Measurements from ENCODE around the gene TBC1D23. TPM values are rescaled to one million over a fixed set of nuclear protein-coding genes. Genes with fewer than 3 reads are reported as not detected.

TBC1D23 gene
- total RNA-seq (ENCODE audit: unreplicated experiment): 33.2 TPM
- long read RNA-seq, transcript TBC1D23-202 (19 exons, 3,677 nt): major isoform, 5 of 11 reads
- long read RNA-seq, partial matches to known transcripts: 0 of 11 reads
- long read RNA-seq, other reads (novel, unspliced or antisense): 6 of 11 reads

GRCh38 chr3:100260685-100261484, at the start of gene TBC1D23:
TSS of gene TBC1D23 (plus strand) at chr3:100260992. CDS start at chr3:100261019, 27 bp downstream.
- peak within 1 kb of the TSS; percentile 97 for H3K27ac Mint-ChIP-seq (ENCODE audit: unreplicated experiment)
- peak within 1 kb of the TSS; percentile 99 for H3K4me3 Mint-ChIP-seq (ENCODE audit: unreplicated experiment)
- peaks cover 3% of the 10 kb centered on the region for H3K9me3 Mint-ChIP-seq (ENCODE audit: unreplicated experiment)
- no peak for TF ChIP-seq CTCF (IDR thresholded peaks at IDR 0.05; ENCODE audit: partially characterized antibody, unreplicated experiment)
- peak; percentile 98 for DNase-seq
- peaks cover 3% of the 10 kb centered on the region for H3K27me3 Mint-ChIP-seq (ENCODE audit: unreplicated experiment)
- H3K36me3 Mint-ChIP-seq (ENCODE audit: unreplicated experiment): no peaks in the 10 kb centered on the region
- peaks cover 29% of the 10 kb centered on the region for H3K4me1 Mint-ChIP-seq (ENCODE audit: low read depth, unreplicated experiment)

GRCh38 chr3:100213891-100214573, 46.8 kb upstream of the TBC1D23 start:
- H3K36me3 Mint-ChIP-seq (ENCODE audit: unreplicated experiment): peaks cover 5% of the 10 kb centered on the region
- H3K27me3 Mint-ChIP-seq (ENCODE audit: unreplicated experiment): no peaks in the 10 kb centered on the region
- no peak for DNase-seq
- no peak overlapping the region for H3K27ac Mint-ChIP-seq (ENCODE audit: unreplicated experiment)
- H3K4me3 Mint-ChIP-seq (ENCODE audit: unreplicated experiment): no peak overlapping the region
- no peaks in the 10 kb centered on the region for H3K4me1 Mint-ChIP-seq (ENCODE audit: low read depth, unreplicated experiment)
- no peak for TF ChIP-seq CTCF (IDR thresholded peaks at IDR 0.05; ENCODE audit: partially characterized antibody, unreplicated experiment)
- no peaks in the 10 kb centered on the region for H3K9me3 Mint-ChIP-seq (ENCODE audit: unreplicated experiment)

- H3K4me3 Mint-ChIP-seq (ENCODE audit: unreplicated experiment): no peak overlapping the region
- peaks cover 9% of the 10 kb centered on the region for H3K36me3 Mint-ChIP-seq (ENCODE audit: unreplicated experiment)
- no peaks in the 10 kb centered on the region for H3K4me1 Mint-ChIP-seq (ENCODE audit: low read depth, unreplicated experiment)
- no peak overlapping the region for H3K27ac Mint-ChIP-seq (ENCODE audit: unreplicated experiment)
- no peaks in the 10 kb centered on the region for H3K27me3 Mint-ChIP-seq (ENCODE audit: unreplicated experiment)
- H3K9me3 Mint-ChIP-seq (ENCODE audit: unreplicated experiment): peaks cover 1% of the 10 kb centered on the region
- DNase-seq: no peak
- no peak for TF ChIP-seq CTCF (IDR thresholded peaks at IDR 0.05; ENCODE audit: partially characterized antibody, unreplicated experiment)
Observed at GRCh38 chr3:100214574-100214964, 46.2 kb upstream of the TBC1D23 start.

- TF ChIP-seq CTCF (IDR thresholded peaks at IDR 0.05; ENCODE audit: partially characterized antibody, unreplicated experiment): no peak
- Mint-ChIP-seq H3K36me3 (ENCODE audit: unreplicated experiment) (peaks cover 9% of the 10 kb centered on the region), H3K4me1 (ENCODE audit: low read depth, unreplicated experiment) (no peaks in the 10 kb centered on the region), H3K27me3 (ENCODE audit: unreplicated experiment) (peaks cover 3% of the 10 kb centered on the region), H3K4me3 (ENCODE audit: unreplicated experiment) (no peak overlapping the region), H3K9me3 (ENCODE audit: unreplicated experiment) (peaks cover 2% of the 10 kb centered on the region), H3K27ac (ENCODE audit: unreplicated experiment) (no peak overlapping the region)
- DNase-seq: no peak
Observed at GRCh38 chr3:100216713-100217112, 44.1 kb upstream of the TBC1D23 start.
